ENCODE data around the gene EXOC1. TPM values are rescaled to one million over a fixed set of nuclear protein-coding genes. Genes with fewer than 3 reads are reported as not detected.

EXOC1 gene
- polyA plus RNA-seq, 1 experiment, result 11.6 TPM

GRCh38 chr4:55827582-55827981 lies 25.9 kb upstream of the EXOC1 start:
- H3K27me3 ChIP-seq (ENCODE audit: control insufficient read depth, insufficient read depth, low read length), result no peaks in the 10 kb centered on the region
- H3K4me3 ChIP-seq (ENCODE audit: low read depth, low read length), result no peak overlapping the region
- H3K36me3 ChIP-seq (ENCODE audit: control insufficient read depth, insufficient read depth, low read length), result no peaks in the 10 kb centered on the region
- TF ChIP-seq CTCF (IDR thresholded peaks at IDR 0.05; ENCODE audit: insufficient read depth, low read depth, low read length), result no peak
- CTCF ChIA-PET, result no interaction called here
- DNase-seq (ENCODE audit: low read depth), result no peak
- POLR2A ChIA-PET, result no interaction called here

GRCh38 chr4:55830048-55830447 lies 23.4 kb upstream of the EXOC1 start:
- DNase-seq (ENCODE audit: low read depth), result no peak
- no peak for TF ChIP-seq CTCF (IDR thresholded peaks at IDR 0.05; ENCODE audit: insufficient read depth, low read depth, low read length)
- H3K27me3 ChIP-seq (ENCODE audit: control insufficient read depth, insufficient read depth, low read length), result no peaks in the 10 kb centered on the region
- POLR2A ChIA-PET, result no interaction called here
- H3K4me3 ChIP-seq (ENCODE audit: low read depth, low read length), result no peak overlapping the region
- H3K36me3 ChIP-seq (ENCODE audit: control insufficient read depth, insufficient read depth, low read length), result no peaks in the 10 kb centered on the region
- CTCF ChIA-PET, result no interaction called here

GRCh38 chr4:55830716-55831115 lies 22.7 kb upstream of the EXOC1 start:
- no peaks in the 10 kb centered on the region for H3K27me3 ChIP-seq (ENCODE audit: control insufficient read depth, insufficient read depth, low read length)
- H3K36me3 ChIP-seq (ENCODE audit: control insufficient read depth, insufficient read depth, low read length), result no peaks in the 10 kb centered on the region
- DNase-seq (ENCODE audit: low read depth), result no peak
- no peak for TF ChIP-seq CTCF (IDR thresholded peaks at IDR 0.05; ENCODE audit: insufficient read depth, low read depth, low read length)
- ChIA-PET POLR2A (no interaction called here), CTCF (no interaction called here)
- no peak overlapping the region for H3K4me3 ChIP-seq (ENCODE audit: low read depth, low read length)

- no peak for TF ChIP-seq CTCF (IDR thresholded peaks at IDR 0.05; ENCODE audit: insufficient read depth, low read depth, low read length)
- ChIA-PET CTCF (no interaction called here), POLR2A (no interaction called here)
- Histone ChIP-seq H3K36me3 (ENCODE audit: control insufficient read depth, insufficient read depth, low read length) (no peaks in the 10 kb centered on the region), H3K4me3 (ENCODE audit: low read depth, low read length) (no peak overlapping the region), H3K27me3 (ENCODE audit: control insufficient read depth, insufficient read depth, low read length) (no peaks in the 10 kb centered on the region)
- DNase-seq (ENCODE audit: low read depth), result no peak
These were observed 19.2 kb upstream of the EXOC1 start for GRCh38 chr4:55834086-55834795.

- ChIA-PET POLR2A (no interaction called here), CTCF (no interaction called here)
- TF ChIP-seq CTCF (IDR thresholded peaks at IDR 0.05; ENCODE audit: insufficient read depth, low read depth, low read length), result no peak
- Histone ChIP-seq H3K4me3 (ENCODE audit: low read depth, low read length) (no peak overlapping the region), H3K27me3 (ENCODE audit: control insufficient read depth, insufficient read depth, low read length) (no peaks in the 10 kb centered on the region), H3K36me3 (ENCODE audit: control insufficient read depth, insufficient read depth, low read length) (no peaks in the 10 kb centered on the region)
- DNase-seq (ENCODE audit: low read depth), result no peak
These were observed 15.5 kb upstream of the EXOC1 start for GRCh38 chr4:55837903-55838302.

Measured in BJ (cell line).